Stimulated activated CD4-positive, alpha-beta T cell treated with anti-CD3 and anti-CD28 coated beads, Interleukin-15, amount 100 ng/mL, for 48 hours (primary cell): ENCODE data around the gene SEPTIN12.

Source experiments
- DNase-seq, 2 donors: peaks; one replicate each; pipeline ENCODE4 v3.0.0-alpha.2; 2020; ENCODE audit warnings: low read depth in 2 of 2

Gene SEPTIN12, protein sequence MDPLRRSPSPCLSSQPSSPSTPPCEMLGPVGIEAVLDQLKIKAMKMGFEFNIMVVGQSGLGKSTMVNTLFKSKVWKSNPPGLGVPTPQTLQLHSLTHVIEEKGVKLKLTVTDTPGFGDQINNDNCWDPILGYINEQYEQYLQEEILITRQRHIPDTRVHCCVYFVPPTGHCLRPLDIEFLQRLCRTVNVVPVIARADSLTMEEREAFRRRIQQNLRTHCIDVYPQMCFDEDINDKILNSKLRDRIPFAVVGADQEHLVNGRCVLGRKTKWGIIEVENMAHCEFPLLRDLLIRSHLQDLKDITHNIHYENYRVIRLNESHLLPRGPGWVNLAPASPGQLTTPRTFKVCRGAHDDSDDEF

DNA sequence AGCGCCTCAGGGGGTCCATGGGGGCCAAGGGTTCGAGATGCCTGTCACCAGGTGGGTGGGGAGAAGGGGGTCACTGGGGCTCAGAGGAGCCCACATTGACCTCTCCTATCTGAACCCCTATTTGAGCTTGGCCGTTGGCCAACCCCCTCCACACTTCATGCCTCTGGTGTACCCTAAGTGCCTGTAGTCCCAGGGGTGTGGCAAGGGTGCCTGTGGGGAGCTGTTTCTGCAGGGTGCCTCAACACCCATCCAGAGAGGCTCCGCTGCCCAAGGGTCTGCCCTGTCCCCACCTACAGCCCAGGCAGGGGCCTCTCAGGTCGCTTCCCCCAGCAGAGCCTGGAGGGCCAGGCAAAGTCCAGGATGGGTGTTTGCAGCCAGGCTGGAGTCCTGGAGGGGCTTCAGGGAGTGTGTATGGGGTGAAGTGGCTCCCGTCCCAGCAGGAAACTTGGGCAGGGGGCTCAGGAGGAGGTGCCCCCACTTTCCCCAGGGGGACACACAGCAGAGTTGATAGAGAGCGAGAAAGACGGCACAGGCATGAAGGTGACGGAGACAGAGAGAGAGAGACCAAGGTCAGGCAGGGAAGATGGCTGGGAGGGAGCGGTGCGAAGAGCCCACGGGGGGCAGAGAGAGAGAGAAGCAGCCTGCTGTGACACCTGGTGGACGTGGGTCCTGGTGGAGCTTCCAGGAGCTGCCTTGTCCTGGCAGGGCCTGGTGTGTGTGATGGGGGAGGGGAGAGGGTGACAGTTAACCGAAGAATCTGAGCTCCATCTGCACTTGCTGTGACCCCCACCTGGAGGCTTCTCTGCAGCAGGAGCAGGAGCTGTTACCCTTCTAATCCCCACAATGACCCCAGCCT lies at the start of gene SEPTIN12:
TSS of gene SEPTIN12 (minus strand) at position 719 of the 856 bp plus-strand sequence. CDS start at position 19, 700 bp downstream.
- DNase-seq, result no peak

DNA sequence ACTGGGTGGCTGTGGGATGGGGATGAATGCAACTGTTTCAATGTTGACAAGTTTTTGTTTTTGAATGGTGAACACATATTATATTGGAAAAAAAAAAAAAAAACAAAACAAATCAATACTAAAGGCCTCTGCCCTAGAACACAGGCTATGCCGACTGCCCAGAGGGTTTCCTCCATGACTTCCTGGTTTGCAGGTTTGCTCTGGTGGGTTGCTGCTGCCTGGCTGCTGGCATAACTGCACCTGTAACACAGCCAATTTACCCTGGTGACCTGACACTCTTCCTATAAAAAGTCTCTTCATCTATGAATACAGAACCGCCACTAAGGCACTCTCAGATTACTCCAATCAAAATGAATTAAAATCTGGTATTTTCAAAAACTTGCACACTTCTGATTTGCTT lies 48.6 kb upstream of the SEPTIN12 start:
- DNase-seq, result no peak

DNA sequence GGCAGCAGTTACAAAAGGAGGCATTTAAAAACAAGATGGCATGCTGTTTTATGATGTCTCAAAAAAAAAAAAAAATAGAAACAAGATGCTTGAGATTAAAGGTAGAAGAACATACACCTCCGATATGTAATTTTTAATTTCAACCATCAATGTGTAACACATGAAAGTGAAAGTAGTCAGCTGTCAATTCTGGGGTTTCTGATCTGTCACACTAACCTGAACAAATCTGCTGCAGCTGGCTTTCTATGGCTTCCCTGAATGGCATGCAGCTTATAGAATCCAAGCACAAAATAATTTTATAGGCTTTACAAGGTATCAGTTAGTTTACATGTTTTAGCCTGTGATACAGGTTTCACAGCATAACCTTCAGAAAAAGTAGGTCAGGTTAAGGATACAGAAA lies 45.4 kb upstream of the SEPTIN12 start:
- DNase-seq, result no peak

DNA sequence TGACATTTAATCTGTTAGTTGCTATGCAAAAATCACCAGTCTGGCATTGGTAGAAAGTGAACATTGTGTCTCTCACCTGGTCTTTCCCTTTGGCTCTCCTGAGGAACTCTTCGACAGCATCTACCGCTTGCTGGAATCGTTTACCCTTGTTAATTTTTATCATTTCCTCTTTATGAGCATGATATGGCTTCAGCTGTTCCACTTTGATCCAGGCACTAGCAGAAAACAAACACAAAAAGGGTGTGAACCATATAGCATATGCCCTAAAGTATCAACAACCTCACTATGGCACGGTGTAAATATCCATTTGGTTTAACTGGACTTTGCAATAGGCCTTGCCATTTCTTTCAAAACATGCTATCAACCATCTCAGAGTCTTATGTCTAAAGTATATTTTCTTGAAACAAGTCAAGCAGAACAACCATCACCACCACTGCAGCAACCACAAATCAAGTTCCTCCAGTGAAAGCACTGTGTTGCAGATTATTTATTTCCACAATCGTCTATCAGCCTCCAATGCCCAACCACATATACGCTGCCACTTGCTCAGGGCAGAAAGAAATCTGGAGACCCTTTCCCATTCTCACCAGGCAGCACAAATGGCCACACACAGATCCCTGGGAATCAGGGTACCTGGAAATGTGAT lies 44.7 kb upstream of the SEPTIN12 start:
- no peak for DNase-seq

DNA sequence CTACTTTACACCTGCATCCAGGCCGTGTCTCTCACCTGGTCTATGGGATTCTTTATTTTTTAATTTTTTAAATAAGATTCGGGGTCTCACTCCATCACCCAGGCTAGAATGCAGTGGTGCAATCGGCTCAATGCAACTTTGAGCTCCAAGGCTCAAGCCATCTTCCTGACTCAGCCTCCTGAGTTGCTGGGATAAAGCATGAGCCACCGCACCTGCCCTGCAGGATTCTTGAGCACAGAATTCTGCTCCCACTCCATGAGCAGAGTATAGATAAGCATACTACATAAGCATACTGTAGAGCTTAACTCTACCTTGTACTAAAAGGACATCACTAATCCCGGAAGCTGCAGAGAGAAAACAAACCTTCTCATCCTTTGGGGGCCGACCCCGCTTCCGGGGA lies 43.5 kb upstream of the SEPTIN12 start:
- DNase-seq, result no peak

DNA sequence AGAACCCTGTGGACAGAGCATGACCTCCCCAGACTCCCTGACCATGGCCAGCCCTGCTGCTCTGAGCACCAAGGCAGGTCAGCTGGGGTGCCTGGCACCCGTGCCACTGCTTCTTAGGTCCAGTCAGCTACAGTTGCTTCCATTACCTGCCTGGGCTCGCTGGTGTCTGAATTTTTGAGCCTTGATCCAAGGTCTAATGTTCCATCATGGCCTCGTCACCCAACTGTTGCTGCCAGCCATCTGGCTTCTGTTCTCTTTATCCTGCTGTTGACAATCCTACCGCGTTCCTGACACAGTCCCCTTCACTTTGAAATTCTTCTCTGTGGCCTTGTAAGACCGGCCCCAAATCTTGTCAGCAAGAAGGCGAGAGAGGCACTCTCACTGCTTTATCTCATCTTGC lies 42.3 kb upstream of the SEPTIN12 start:
- no peak for DNase-seq

DNA sequence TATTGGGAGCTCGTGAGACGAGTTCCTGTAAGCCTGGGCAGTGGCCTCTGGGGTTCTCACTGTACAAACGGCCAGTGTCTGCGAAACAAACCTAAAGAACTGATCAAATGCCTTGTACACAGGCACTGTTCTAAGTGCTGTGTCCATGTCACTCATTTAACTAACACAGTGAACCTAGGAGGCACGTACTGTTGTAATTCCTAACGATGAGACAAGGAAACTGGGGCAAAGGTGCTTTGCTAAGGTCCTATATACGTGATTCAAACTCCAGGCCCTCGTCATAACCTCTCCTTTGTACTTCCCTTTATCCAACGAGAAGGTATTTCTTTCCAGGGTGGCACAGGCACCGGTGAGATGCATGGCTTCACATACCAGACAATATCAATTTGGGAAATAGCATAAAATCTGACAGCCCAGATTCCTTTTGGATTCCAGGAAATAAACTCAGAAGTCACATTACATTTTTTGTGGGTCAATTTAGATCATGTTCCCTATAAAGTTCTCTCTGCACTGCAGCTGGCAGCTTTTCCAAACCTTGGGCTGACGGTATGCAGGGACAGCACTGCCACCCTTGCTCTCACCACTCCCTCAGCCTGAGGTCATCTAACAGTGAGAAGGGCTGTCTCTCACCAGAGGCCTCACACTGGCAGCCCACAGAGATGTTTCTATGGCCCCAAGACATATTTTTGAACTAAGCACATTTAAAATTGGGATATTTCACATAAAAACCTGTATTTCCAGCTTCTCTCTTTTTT lies 40.6 kb upstream of the SEPTIN12 start:
- DNase-seq, result no peak

DNA sequence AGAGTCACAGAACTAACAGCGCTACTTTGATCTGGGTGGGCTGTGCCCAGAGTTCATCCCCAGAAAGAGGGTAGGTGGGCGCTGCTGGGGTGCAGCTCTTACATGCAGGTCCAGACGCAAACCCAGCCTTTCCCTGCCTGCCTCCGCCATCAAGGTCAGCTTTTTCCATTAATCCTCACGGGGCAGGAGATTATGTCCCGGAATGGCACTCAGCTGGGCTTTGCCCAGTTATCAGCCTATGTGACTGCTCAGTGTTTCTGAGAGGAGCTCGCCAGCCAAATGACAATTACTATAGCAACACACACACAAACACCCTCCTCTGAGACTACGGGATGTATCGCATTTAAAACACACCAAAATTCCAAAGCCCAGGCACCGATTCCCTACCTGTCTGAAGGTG lies 38.8 kb upstream of the SEPTIN12 start:
- DNase-seq, result no peak

DNA sequence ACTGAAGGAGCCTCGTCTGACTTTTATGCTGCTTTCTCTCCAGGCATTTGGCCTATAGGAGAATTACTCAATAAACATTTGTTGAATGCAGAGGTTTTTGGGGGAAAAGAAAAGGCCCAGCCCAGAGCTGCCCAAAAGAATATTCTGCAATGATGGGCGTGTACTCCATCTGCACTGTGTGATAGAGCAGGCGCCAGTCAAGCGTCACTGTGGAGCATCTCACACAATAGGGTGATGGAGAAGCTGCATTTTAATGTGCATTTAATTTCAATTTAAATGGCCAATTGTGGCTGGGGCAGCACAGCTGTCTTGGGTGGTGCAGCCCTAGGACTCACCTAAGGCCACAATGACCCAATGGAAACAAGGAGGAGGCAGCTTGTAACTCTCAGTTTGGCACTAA lies 38.4 kb upstream of the SEPTIN12 start:
- no peak for DNase-seq

DNA sequence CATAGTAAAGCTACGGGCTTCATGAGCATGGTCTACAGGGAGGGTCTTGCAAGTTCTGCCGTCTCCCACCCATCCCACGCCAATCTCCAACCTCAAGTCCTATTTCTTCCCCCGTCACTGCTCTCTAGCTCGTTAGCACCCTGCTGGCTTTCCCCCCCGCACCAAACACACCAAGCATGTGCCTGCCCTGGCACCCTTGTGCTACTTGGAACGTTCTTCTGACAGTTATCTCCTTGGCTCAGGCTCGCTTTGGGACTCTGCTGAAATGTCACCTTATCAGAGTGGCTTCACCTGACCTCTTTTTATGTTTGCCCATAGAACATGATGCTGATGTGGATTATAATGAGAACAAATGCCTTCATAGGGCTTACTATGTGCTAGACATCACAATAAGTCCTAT lies 37.1 kb upstream of the SEPTIN12 start:
- no peak for DNase-seq

DNA sequence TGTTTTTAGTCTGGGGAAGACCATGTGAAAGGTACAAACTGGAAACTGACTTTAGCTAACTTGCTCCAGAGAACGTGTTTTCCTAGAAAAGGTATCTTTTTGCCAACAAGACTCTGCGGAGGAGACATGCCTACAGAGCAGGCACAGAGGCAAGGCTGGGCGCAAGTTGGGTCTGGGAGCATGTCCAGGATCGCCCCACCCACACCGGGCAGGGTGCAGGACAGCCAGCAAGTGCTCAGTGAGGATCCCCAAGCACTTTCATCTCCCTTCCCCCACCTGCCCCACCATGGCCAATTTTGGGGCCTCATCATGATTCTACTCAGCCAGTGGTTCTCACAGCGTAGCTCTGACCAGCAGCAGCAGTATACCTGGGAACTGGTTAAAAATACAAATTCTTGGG lies 32.5 kb upstream of the SEPTIN12 start:
- DNase-seq, result no peak

DNA sequence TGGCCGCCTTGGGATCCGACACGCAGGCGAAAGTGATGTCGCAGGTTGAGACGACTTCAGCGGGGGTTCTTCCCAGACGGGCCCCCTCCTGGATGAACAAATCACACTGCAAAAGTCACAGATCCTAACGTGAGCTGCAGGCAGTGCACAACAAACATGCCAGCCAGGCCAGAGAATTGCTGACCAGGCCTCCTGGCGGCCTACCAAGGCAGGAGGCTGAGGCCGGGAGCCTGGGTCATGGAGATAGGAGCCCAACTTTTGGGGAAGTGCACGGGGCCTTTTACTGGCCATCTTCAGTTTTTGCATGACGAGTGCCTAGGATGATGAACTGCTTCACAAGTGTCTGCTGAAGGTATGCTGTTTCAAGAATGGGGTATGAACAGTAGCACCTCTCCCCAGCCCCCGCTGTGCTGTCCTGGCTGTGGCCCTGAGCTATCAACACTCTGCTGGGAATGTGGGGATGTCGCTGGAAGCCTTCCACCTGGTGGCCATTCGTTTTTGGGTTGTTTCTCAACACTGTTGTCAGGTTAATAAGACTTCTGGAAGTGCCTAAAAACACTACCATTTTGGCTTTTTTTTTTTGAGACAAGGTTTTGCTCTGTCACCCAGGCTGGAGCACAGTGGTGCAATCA lies 26.5 kb upstream of the SEPTIN12 start:
- DNase-seq, result no peak

DNA sequence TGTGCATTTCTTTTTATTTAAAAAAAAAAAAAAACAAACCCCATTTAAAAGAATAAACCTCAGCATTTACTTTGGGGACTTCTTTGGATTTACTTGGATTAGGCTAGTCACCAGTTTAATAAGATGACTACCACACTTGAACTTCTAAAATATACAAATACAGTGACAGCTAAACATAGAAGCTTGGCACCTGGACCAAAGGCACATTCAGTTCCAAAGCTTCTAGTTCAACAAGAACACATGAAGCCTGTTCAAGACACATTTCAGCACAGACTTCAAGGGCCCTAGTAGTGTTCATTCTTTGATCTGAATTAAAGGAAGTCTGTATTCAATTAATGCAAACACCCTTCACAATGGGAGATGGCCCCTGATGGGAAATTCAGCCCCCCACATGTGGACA lies 25.9 kb upstream of the SEPTIN12 start:
- DNase-seq, result no peak

DNA sequence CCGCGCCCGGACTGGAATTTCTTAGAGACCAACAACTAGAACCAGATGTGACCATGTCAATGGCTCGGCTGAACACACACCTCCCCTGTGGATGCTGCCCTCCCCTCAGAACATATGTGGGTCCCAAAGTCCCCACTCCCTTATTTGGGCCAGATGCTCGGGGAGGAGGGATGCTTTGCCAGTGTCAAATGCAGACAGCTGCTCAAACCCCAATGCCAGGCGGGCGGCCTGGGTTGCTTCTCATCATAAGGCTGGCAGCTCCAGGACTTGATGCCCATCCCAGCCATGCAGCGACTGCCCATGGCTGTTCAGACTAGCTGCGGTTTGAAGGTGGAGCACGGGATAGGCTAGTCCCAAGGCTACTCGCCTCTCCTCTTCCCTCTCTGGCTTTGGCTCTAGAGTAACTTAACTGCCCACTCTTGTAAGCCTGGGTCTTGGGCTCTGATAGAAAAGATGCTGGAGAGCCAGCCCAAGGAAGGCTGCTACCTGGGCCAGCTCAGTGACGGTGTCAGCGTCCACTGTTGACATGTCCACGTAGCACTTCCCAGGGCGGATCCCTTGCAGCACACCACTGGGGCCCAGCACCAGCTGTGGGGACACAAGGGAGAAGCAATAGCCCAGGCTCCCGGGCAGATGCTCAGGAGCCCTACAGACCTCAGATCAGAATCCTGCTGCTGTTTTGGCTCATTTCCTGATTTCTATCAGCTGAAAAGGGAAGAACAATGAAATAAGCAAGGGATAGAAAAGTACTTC lies 25.3 kb upstream of the SEPTIN12 start:
- no peak for DNase-seq

DNA sequence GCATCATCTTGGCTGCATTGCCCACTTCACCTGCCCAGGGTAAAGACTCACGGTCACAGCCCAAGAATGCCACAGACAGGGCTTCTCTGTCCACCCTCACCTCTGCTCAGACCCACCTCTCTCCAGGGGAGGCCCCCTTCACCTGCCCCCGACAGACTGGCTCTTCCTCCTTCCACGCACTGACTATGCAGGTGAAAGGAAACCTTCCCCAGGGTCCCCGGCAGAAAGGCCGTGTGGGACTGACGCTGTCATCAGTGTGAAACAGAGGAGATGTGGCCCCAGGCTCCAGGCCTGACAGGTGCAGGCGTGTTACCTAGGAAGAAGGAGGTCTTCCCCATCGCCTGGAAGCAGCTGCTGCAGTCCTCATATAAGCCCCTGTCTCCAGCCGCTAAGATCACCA lies 23.6 kb upstream of the SEPTIN12 start:
- no peak for DNase-seq

DNA sequence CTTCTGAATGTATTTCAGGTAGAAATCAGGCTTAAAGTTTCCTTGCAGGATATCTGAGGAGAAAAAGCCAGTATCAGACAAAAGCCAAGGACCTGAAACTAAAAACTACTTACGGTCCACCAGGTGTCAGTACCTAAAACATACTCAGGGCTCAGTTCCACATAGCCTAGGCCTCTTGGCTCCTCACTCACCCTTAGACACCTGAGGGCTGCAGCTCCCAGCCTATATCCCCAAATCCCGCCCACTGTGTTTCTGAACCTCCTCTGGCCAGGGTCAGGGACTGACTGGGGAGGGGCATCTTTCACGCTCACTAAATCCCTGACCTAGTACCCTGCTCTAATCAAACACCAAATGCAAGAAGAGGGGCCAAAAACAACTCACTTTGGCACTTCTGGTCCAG lies 23.1 kb upstream of the SEPTIN12 start:
- DNase-seq, result no peak

DNA sequence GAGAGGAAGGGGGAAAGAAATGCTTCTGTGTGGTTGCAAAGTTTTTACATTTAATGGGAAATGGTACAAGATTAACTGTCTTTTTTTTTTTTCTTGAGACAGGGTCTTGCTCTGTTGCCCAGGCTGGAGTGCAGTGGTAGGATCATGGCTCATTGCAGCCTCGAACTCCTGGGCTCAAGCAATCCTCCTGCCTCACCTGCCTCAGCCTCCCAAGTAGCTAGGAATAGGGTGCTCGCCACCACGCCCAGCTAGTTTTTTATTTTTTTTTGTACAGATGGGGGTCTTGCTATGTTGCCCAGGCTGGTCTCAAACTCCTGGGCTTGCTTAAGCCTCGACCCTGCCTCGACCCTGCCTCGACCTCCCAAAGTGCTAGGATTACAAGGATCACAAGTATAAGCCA lies 18.1 kb upstream of the SEPTIN12 start:
- no peak for DNase-seq

DNA sequence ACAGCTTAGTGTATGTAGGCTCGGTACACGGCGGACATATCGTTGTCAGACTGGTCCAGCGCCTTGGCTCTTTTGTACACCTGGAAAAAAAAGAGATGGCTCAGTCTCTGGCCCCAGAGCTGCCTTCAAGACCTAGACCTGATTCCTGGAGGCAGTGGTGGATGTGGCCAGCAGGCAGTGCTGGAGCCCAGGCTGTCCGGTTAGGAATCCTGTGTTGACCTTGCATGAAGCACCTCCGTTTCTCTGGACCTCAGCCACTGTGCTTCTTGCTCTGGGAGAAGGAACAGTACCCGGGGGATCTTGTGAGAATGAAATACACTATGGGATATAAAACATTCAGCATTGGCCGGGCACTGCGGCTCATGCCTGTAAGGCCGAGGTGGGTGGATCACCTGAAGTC lies 17.1 kb upstream of the SEPTIN12 start:
- DNase-seq, result no peak

DNA sequence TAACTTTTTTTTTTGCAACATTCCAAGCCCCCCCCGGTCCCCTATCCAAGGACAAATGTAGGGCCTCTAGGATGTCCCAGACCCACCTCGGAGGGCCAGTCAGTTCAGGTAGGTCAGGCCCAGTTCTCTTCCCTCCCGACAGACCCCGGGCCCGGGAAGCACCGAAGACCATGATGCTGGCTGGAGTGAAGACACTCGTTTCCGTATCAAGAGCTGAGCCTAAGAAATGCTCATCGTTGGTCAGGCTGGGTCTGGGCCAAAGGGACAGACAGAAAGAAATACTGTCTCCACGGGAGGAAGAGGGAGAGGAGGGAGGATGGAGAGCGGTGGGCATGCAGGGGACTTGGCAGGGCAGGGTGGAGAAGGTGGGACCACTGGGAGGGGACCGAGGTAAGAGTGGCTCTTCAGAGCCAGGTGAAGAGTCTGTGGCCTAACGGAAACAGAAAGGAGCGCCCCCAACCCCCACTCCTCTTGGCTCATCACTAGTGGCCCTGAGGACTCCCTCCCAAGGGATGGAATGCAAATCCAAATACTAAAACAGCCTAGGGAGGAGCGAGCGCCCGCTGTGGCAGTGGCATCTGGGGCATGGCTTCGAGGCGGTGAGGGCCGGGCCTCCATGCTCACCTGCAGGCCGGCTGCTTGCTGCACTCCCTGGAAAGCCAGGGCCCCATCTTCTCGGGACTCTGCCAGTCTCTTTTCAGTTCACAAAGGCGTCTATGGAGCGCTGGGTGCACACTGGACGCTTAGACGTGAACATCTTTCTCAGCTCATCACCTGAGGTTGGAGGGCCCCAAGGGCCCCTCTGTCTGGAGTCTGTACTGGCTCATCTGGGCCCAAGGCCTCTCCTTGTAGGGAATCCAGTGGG lies 16.0 kb upstream of the SEPTIN12 start:
- no peak for DNase-seq

DNA sequence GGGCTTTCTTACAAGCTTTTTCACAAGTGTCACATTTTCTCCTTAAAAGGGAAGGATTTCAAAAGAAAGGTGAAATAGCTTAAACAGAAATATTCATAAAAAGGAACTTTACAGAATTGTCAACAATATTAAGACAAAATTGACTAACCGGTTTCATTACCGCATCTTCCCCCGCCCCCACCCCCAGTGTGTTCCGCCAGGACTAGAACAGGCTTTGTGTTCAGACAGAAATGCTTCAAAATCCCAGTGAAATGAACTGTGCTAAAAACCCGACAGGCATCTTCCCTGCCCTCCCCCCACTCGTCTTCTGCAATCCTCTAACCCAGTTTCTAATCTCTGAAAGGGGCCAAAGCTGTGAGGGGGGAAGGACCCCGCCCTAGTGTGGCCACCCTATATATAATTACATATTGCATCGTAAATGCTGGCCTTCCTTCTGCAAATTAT lies 15.3 kb upstream of the SEPTIN12 start:
- DNase-seq, result no peak
